Measurements from ENCODE around the gene SRCAP.
"Not testable (repeated sequence)": the region's sequence is repeated elsewhere in the genome, so short reads cannot be mapped to it uniquely, and the experiment has no call there.

The SRCAP gene

GRCh38 chr16:30669026-30669902, 29.7 kb upstream of the SRCAP start:
- no peak overlapping the region for H3K4me3 ChIP-seq
- H3K27me3 ChIP-seq (ENCODE audit: low read depth): no peaks in the 10 kb centered on the region
- H3K36me3 ChIP-seq (replicated peaks): peaks cover 57% of the 10 kb centered on the region
- no peaks in the 10 kb centered on the region for H3K9me3 ChIP-seq
- in situ Hi-C loops (cut with MboI; ENCODE audit: low sequenced_read_pairs): no loop called here
- DNase-seq (ENCODE audit: low spot score in 2 of 2): no peak
- no peaks in the 10 kb centered on the region for H3K4me1 ChIP-seq

GRCh38 chr16:30669903-30670824, 28.8 kb upstream of the SRCAP start:
- no peaks in the 10 kb centered on the region for H3K9me3 ChIP-seq
- no peak overlapping the region for H3K4me3 ChIP-seq
- no peaks in the 10 kb centered on the region for H3K4me1 ChIP-seq
- H3K36me3 ChIP-seq (replicated peaks): peaks cover 50% of the 10 kb centered on the region
- no peaks in the 10 kb centered on the region for H3K27me3 ChIP-seq (ENCODE audit: low read depth)
- no peak for DNase-seq (ENCODE audit: low spot score in 2 of 2)
- in situ Hi-C loops (cut with MboI; ENCODE audit: low sequenced_read_pairs): no loop called here

GRCh38 chr16:30675143-30675542, 23.8 kb upstream of the SRCAP start:
- Histone ChIP-seq H3K9me3 (no peaks in the 10 kb centered on the region), H3K27me3 (ENCODE audit: low read depth) (no peaks in the 10 kb centered on the region), H3K4me3 (no peak overlapping the region), H3K36me3 (replicated peaks) (peaks cover 3% of the 10 kb centered on the region), H3K4me1 (peaks cover 14% of the 10 kb centered on the region)
- DNase-seq (ENCODE audit: low spot score in 2 of 2): no peak
- in situ Hi-C loops (cut with MboI; ENCODE audit: low sequenced_read_pairs): no loop called here

GRCh38 chr16:30677931-30678585, 20.9 kb upstream of the SRCAP start:
- Histone ChIP-seq H3K9me3 (no peaks in the 10 kb centered on the region), H3K4me1 (peaks cover 14% of the 10 kb centered on the region), H3K4me3 (no peak overlapping the region), H3K27me3 (ENCODE audit: low read depth) (no peaks in the 10 kb centered on the region), H3K36me3 (replicated peaks) (no peaks in the 10 kb centered on the region)
- in situ Hi-C loops (cut with MboI; ENCODE audit: low sequenced_read_pairs): no loop called here
- DNase-seq (ENCODE audit: low spot score in 2 of 2): peak; percentile 62 to 70

GRCh38 chr16:30678586-30678970, 20.4 kb upstream of the SRCAP start:
- no peaks in the 10 kb centered on the region for H3K9me3 ChIP-seq
- H3K27me3 ChIP-seq (ENCODE audit: low read depth): no peaks in the 10 kb centered on the region
- peaks cover 14% of the 10 kb centered on the region for H3K4me1 ChIP-seq
- no peak overlapping the region for H3K4me3 ChIP-seq
- no peaks in the 10 kb centered on the region for H3K36me3 ChIP-seq (replicated peaks)
- no peak for DNase-seq (ENCODE audit: low spot score in 2 of 2)
- in situ Hi-C loops (cut with MboI; ENCODE audit: low sequenced_read_pairs): no loop called here

- H3K27me3 ChIP-seq (ENCODE audit: low read depth): no peaks in the 10 kb centered on the region
- in situ Hi-C loops (cut with MboI; ENCODE audit: low sequenced_read_pairs): no loop called here
- DNase-seq (ENCODE audit: low spot score in 2 of 2): no peak
Measured at GRCh38 chr16:30680326-30680725, 18.6 kb upstream of the SRCAP start.

GRCh38 chr16:30688701-30689100, 10.3 kb upstream of the SRCAP start:
- H3K4me3 ChIP-seq: no peak overlapping the region
- peaks cover 2% of the 10 kb centered on the region for H3K4me1 ChIP-seq
- H3K36me3 ChIP-seq (replicated peaks): no peaks in the 10 kb centered on the region
- DNase-seq (ENCODE audit: low spot score in 2 of 2): no peak
- no peaks in the 10 kb centered on the region for H3K27me3 ChIP-seq (ENCODE audit: low read depth)
- in situ Hi-C loops (cut with MboI; ENCODE audit: low sequenced_read_pairs): no loop called here
- H3K9me3 ChIP-seq: no peaks in the 10 kb centered on the region

More at GRCh38 chr16:30680326-30680725, 18.6 kb upstream of the SRCAP start:
- Histone ChIP-seq H3K9me3 (no peaks in the 10 kb centered on the region), H3K4me3 (no peak overlapping the region), H3K36me3 (replicated peaks) (no peaks in the 10 kb centered on the region), H3K4me1 (peaks cover 14% of the 10 kb centered on the region)

- Histone ChIP-seq H3K27me3 (ENCODE audit: low read depth) (no peaks in the 10 kb centered on the region), H3K4me1 (peaks cover 2% of the 10 kb centered on the region), H3K4me3 (no peak overlapping the region), H3K9me3 (no peaks in the 10 kb centered on the region), H3K36me3 (replicated peaks) (no peaks in the 10 kb centered on the region)
- in situ Hi-C loops (cut with MboI; ENCODE audit: low sequenced_read_pairs): loop anchor here (10.0 kb wide), 1 partner anchor 257 kb away; the partner anchor contains the start of gene DCTPP1
- no peak for DNase-seq (ENCODE audit: low spot score in 2 of 2)
Measured at GRCh38 chr16:30691907-30692306, 7.1 kb upstream of the SRCAP start.

GRCh38 chr16:30692396-30693064, 6.4 kb upstream of the SRCAP start:
- Histone ChIP-seq H3K9me3 (no peaks in the 10 kb centered on the region), H3K27me3 (ENCODE audit: low read depth) (no peaks in the 10 kb centered on the region), H3K4me3 (no peak overlapping the region), H3K36me3 (replicated peaks) (no peaks in the 10 kb centered on the region), H3K4me1 (peaks cover 7% of the 10 kb centered on the region)
- no peak for DNase-seq (ENCODE audit: low spot score in 2 of 2)
- in situ Hi-C loops (cut with MboI; ENCODE audit: low sequenced_read_pairs): loop anchor here (10.0 kb wide), 1 partner anchor 258 kb away; the partner anchor contains the start of gene DCTPP1

- Histone ChIP-seq H3K4me3 (no peak overlapping the region), H3K36me3 (replicated peaks) (peaks cover 6% of the 10 kb centered on the region), H3K9me3 (no peaks in the 10 kb centered on the region), H3K4me1 (peaks cover 11% of the 10 kb centered on the region), H3K27me3 (ENCODE audit: low read depth) (no peaks in the 10 kb centered on the region)
- in situ Hi-C loops (cut with MboI; ENCODE audit: low sequenced_read_pairs): loop anchor here (10.0 kb wide), 1 partner anchor 260 kb away; the partner anchor contains the start of gene DCTPP1
- DNase-seq (ENCODE audit: low spot score in 2 of 2): no peak
Measured at GRCh38 chr16:30694926-30695693, 3.9 kb upstream of the SRCAP start.

GRCh38 chr16:30696646-30697045, 2.3 kb upstream of the SRCAP start:
- H3K27me3 ChIP-seq (ENCODE audit: low read depth); DNase-seq (ENCODE audit: low spot score in 2 of 2); H3K4me3 ChIP-seq; H3K9me3 ChIP-seq: not testable (repeated sequence)
- Histone ChIP-seq H3K4me1 (peaks cover 13% of the 10 kb centered on the region), H3K36me3 (replicated peaks) (peaks cover 20% of the 10 kb centered on the region)
- in situ Hi-C loops (cut with MboI; ENCODE audit: low sequenced_read_pairs): loop anchor here (10.0 kb wide), 1 partner anchor 262 kb away; the partner anchor contains the start of gene DCTPP1

All from HAP-1 (cell line).